ENCODE data around the gene SLC4A4.

The SLC4A4 gene

DNA sequence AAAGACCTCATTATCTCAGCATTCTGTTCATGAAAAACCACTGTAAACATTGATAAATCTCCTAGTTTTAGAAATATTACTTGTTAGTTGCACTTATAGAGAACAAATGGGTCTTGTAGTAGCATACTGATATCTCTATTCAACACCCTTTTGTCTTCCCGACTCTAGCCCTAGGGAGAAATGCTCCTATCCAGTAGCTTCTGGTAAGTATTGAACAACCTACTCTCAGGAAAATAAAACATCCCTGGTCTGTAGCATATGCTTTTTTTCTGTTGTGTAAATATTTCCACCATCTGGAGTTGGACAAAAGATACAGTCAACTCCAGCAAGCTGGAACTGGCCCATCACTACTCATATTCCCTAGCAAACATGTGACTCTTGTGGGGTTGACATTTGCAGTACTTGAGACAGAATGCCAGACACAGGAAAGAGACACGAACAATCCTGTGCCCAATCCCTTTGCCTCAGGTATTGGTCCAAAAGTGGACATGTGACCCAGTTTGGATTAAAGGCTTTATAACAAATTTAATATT is 256.8 kb downstream of the SLC4A4 start:
- Histone ChIP-seq H3K9me2 (replicated peaks; ENCODE audit: insufficient read depth, low read length) (no peaks in the 10 kb centered on the region), H4K20me1 (ENCODE audit: low read depth, low read length) (no peaks in the 10 kb centered on the region), H3K9me3 (ENCODE audit: insufficient read depth, low read length) (no peaks in the 10 kb centered on the region), H3K27ac (ENCODE audit: low read depth, low read length) (no peak overlapping the region), H3K27me3 (ENCODE audit: low read length) (no peaks in the 10 kb centered on the region), H3K36me3 (ENCODE audit: low read length) (no peaks in the 10 kb centered on the region), H3K79me2 (ENCODE audit: insufficient read depth, low read length) (no peaks in the 10 kb centered on the region), H3K9ac (ENCODE audit: low read length) (no peak overlapping the region), H2AFZ (ENCODE audit: low read depth, low read length, severe bottlenecking) (no peak overlapping the region), H3K4me2 (ENCODE audit: low read depth, low read length, poor library complexity, severe bottlenecking) (no peak overlapping the region), H3F3A (ENCODE audit: insufficient read depth) (no peaks in the 10 kb centered on the region), H3K4me3 (ENCODE audit: insufficient read depth, low read length, poor library complexity, severe bottlenecking) (no peak overlapping the region)
- TF ChIP-seq CTCF (IDR thresholded peaks at IDR 0.05; ENCODE audit: insufficient read depth, low read length, poor library complexity, severe bottlenecking) (no peak), EZH2phosphoT487 (conservative IDR thresholded peaks at IDR 0.05; ENCODE audit: low read length) (no peak)

GRCh38 chr4:71599578-71599977 is 260.8 kb downstream of the SLC4A4 start:
- no peaks in the 10 kb centered on the region for H3K27me3 ChIP-seq (ENCODE audit: low read length)
- H2AFZ ChIP-seq (ENCODE audit: low read depth, low read length, severe bottlenecking) = no peak overlapping the region
- H3K9me3 ChIP-seq (ENCODE audit: insufficient read depth, low read length) = no peaks in the 10 kb centered on the region
- no peaks in the 10 kb centered on the region for H3F3A ChIP-seq (ENCODE audit: insufficient read depth)
- no peak overlapping the region for H3K4me2 ChIP-seq (ENCODE audit: low read depth, low read length, poor library complexity, severe bottlenecking)
- no peak for TF ChIP-seq CTCF (IDR thresholded peaks at IDR 0.05; ENCODE audit: insufficient read depth, low read length, poor library complexity, severe bottlenecking)
- no peak for TF ChIP-seq EZH2phosphoT487 (conservative IDR thresholded peaks at IDR 0.05; ENCODE audit: low read length)
- no peaks in the 10 kb centered on the region for H4K20me1 ChIP-seq (ENCODE audit: low read depth, low read length)
- H3K27ac ChIP-seq (ENCODE audit: low read depth, low read length) = no peak overlapping the region
- H3K36me3 ChIP-seq (ENCODE audit: low read length) = no peaks in the 10 kb centered on the region
- H3K79me2 ChIP-seq (ENCODE audit: insufficient read depth, low read length) = no peaks in the 10 kb centered on the region
- H3K4me3 ChIP-seq (ENCODE audit: insufficient read depth, low read length, poor library complexity, severe bottlenecking) = no peak overlapping the region
- H3K9me2 ChIP-seq (replicated peaks; ENCODE audit: insufficient read depth, low read length) = no peaks in the 10 kb centered on the region
- no peak overlapping the region for H3K9ac ChIP-seq (ENCODE audit: low read length)

GRCh38 chr4:71602289-71602900 is 263.6 kb downstream of the SLC4A4 start:
- no peak overlapping the region for H3K9ac ChIP-seq (ENCODE audit: low read length)
- H3K4me2 ChIP-seq (ENCODE audit: low read depth, low read length, poor library complexity, severe bottlenecking) = no peak overlapping the region
- TF ChIP-seq EZH2phosphoT487 (conservative IDR thresholded peaks at IDR 0.05; ENCODE audit: low read length) (no peak), CTCF (IDR thresholded peaks at IDR 0.05; ENCODE audit: insufficient read depth, low read length, poor library complexity, severe bottlenecking) (no peak)
- no peak overlapping the region for H3K27ac ChIP-seq (ENCODE audit: low read depth, low read length)
- no peak overlapping the region for H2AFZ ChIP-seq (ENCODE audit: low read depth, low read length, severe bottlenecking)
- no peaks in the 10 kb centered on the region for H3K9me3 ChIP-seq (ENCODE audit: insufficient read depth, low read length)
- H4K20me1 ChIP-seq (ENCODE audit: low read depth, low read length) = no peaks in the 10 kb centered on the region
- no peaks in the 10 kb centered on the region for H3K9me2 ChIP-seq (replicated peaks; ENCODE audit: insufficient read depth, low read length)
- no peaks in the 10 kb centered on the region for H3K36me3 ChIP-seq (ENCODE audit: low read length)
- no peaks in the 10 kb centered on the region for H3K79me2 ChIP-seq (ENCODE audit: insufficient read depth, low read length)
- H3F3A ChIP-seq (ENCODE audit: insufficient read depth) = no peaks in the 10 kb centered on the region
- no peak overlapping the region for H3K4me3 ChIP-seq (ENCODE audit: insufficient read depth, low read length, poor library complexity, severe bottlenecking)
- H3K27me3 ChIP-seq (ENCODE audit: low read length) = no peaks in the 10 kb centered on the region
